D721Med (cell line): ENCODE data around the gene CRYZ.

ENCODE experiments used
- DNase-seq: peaks from one replicate; pipeline ENCODE4 v3.0.0; 2011; ENCODE audit warnings: low spot score; ENCODE audit not compliant: insufficient read length
- FAIRE-seq: peaks from 2 replicates; lab custom pipeline; 2011; peaks lifted over from hg19 to GRCh38; lab: Jason Lieb, UNC
- TF ChIP-seq, protein P1 (sequence below): IDR thresholded peaks from 2 replicates; pipeline ENCODE4 v1.5.1; 2012; ENCODE audit warnings: mild to moderate bottlenecking, control low read depth; ENCODE audit not compliant: insufficient read depth; ENCODE audit errors: missing control alignments

CRYZ gene

GRCh38 chr1:74690909-74691308 is 41.9 kb downstream of the CRYZ start:
- DNase-seq (no peak), FAIRE-seq (no peak)

GRCh38 chr1:74690364-74690696 is 42.5 kb downstream of the CRYZ start:
- no peak for DNase-seq
- no peak for FAIRE-seq
- TF ChIP-seq, protein P1, sequence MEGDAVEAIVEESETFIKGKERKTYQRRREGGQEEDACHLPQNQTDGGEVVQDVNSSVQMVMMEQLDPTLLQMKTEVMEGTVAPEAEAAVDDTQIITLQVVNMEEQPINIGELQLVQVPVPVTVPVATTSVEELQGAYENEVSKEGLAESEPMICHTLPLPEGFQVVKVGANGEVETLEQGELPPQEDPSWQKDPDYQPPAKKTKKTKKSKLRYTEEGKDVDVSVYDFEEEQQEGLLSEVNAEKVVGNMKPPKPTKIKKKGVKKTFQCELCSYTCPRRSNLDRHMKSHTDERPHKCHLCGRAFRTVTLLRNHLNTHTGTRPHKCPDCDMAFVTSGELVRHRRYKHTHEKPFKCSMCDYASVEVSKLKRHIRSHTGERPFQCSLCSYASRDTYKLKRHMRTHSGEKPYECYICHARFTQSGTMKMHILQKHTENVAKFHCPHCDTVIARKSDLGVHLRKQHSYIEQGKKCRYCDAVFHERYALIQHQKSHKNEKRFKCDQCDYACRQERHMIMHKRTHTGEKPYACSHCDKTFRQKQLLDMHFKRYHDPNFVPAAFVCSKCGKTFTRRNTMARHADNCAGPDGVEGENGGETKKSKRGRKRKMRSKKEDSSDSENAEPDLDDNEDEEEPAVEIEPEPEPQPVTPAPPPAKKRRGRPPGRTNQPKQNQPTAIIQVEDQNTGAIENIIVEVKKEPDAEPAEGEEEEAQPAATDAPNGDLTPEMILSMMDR, result no peak

More at GRCh38 chr1:74690909-74691308, 41.9 kb downstream of the CRYZ start:
- TF ChIP-seq, protein P1, result no peak

DNA sequence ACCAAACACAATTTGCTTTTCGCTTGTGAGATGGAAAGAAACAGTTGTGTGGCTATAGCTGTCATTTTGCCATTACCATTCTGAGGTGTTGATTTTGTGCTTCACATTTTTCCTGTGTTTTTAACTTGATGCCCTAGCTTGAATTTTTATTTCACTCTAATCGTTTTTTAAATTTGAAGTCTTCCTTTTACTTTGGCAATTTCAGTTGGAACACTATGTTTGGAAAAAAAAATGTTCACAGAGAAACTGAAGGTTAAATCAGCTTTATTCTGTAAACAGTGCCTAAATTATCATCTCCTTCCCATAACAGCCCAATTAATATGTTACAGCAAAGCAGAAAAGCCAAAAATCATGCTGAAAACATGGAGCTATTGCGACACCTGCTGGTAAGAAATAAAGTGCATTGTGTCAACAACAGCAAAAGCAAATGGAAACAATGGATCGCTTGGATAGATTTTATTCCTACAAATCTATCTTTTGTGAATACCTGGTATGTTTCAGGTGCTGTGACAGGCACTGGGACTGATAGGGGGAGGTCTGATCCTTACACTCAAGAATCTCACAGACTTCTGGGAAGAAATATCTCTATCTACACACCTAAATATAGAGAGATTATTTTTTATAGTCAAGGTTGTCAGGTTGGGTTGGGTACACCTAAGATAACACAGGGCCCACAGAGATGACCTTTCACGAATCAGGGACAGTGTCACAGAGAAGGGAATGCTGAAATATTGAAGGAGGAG is 43.1 kb downstream of the CRYZ start:
- FAIRE-seq (peak; percentile 89), DNase-seq (no peak)
- TF ChIP-seq, protein P1, result peak; percentile 98

DNA sequence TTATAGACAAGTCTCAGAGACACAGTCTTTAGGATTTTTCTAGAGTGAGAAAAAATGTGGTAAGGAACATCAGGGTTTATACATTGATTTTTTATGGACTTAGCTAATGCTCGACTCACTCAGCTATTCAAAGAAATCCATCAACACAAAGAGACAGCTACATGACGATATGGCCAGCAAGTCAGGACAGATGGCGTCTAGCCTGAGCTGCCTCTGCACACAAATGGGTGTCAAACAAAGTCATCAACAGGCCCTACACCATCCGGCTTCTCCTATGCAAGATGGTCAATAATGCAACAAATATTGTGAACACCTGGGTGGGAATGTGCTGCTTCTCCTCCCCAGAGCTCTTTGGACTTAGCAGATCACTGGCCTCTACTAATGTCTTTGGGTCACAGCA is 45.9 kb downstream of the CRYZ start:
- FAIRE-seq (no peak), DNase-seq (no peak)
- TF ChIP-seq, protein P1, result no peak

GRCh38 chr1:74684301-74684700 is 48.5 kb downstream of the CRYZ start:
- FAIRE-seq (no peak), DNase-seq (no peak)
- TF ChIP-seq, protein P1, result no peak

DNA sequence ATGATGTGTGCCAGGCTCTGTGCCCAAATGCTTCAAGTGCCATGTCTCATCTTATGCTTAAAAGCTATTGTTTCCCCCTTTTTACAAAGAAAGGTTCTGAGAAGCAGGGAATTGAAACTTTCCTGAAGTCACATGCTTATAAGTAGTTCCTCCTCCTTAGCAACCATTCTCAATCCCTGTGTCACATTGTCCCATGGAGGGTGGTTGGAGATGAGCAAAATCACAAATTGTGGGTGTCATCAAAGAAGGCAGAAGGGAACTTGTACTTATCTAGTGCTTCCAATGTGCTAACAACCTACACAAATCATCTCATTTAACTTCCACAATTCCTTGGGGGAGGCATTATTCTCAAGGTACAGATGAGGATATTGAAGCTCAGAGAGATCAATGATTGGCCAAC is 49.2 kb downstream of the CRYZ start:
- no peak for DNase-seq
- FAIRE-seq, result no peak
- TF ChIP-seq, protein P1, result no peak

GRCh38 chr1:74681851-74682250 is 51.0 kb downstream of the CRYZ start:
- DNase-seq (no peak), FAIRE-seq (no peak)
- TF ChIP-seq, protein P1, result no peak
